HCT116 (cell line): ENCODE data around the gene LPA. TPM values are rescaled to one million over a fixed set of nuclear protein-coding genes. Genes with fewer than 3 reads are reported as not detected.

Experiments
- ATAC-seq: fragments of 200-7000 bp; cut with Tn5 transposase; 2 replicates; pipeline ENCODE4 v1.9.1; 2020; ENCODE audit warnings: mild to moderate bottlenecking, moderate library complexity
- BruUV-seq: library from RNA; stranded (reverse); fragments of 400-500 nt; replicated peaks from 2 replicates; lab custom pipeline; 2021; lab: Mats Ljungman, UMichigan
- CTCF ChIA-PET: fragments of 300-600 bp; sonication (Branson Sonifier 250); formaldehyde crosslinking; loops from one replicate; lab custom pipeline; 2021; ENCODE audit warnings: antibody characterized with exemption; lab: Charles Lee
- POLR2A ChIA-PET: fragments of 300-600, 350-600 bp; sonication (Branson Sonifier 250); formaldehyde crosslinking; loops from one replicate; lab custom pipeline; 2021; ENCODE audit warnings: antibody characterized with exemption; lab: Charles Lee
- RAD21 ChIA-PET, 2 experiments: fragments of 300-600 bp; sonication (Branson Sonifier 250); formaldehyde crosslinking; loops; one replicate each; lab custom pipeline; 2023; ENCODE audit warnings: low total read pairs in 2 of 2; ENCODE audit not compliant: uncharacterized antibody in 2 of 2, unreplicated experiment in 2 of 2, low non-redundant PET in 1 of 2; lab: Charles Lee
- DNase-seq: peaks from one replicate; pipeline ENCODE4 v3.0.0-alpha.2; 2010; ENCODE audit warnings: low read depth, low spot score
- H2AFZ ChIP-seq: fragments of 200-600 bp; shearing (Covaris generic), sonication (generic); 2 replicates; pipeline ENCODE4 v1.6.1; 2017; ENCODE audit warnings: low read depth, mixed run types, mixed read lengths, antibody characterized with exemption, low read length; ENCODE audit not compliant: poor library complexity, severe bottlenecking
- H3K27ac ChIP-seq: 2 replicates; pipeline ENCODE4 v1.5.1; 2012; ENCODE audit warnings: low read depth, low read length
- H3K27me3 ChIP-seq: fragments of 200-600 bp; sonication (generic); 2 replicates; pipeline ENCODE4 v1.6.1; 2016; ENCODE audit warnings: mixed run types, low read length, mixed read lengths; ENCODE audit not compliant: insufficient read depth
- H3K36me3 ChIP-seq, 2 experiments: fragments of 200-500 bp in 1 of 2; fragments of 200-600 bp in 1 of 2; sonication (Bioruptor generic) in 1 of 2; sonication (generic) in 1 of 2; 2 replicates each; pipeline versions ENCODE4 v1.5.1 to v1.6.1; 2014 to 2016; ENCODE audit warnings: low read length in 2 of 2, inconsistent platforms in 1 of 2, mixed read lengths in 1 of 2, mixed run types in 1 of 2; ENCODE audit not compliant: insufficient read depth in 2 of 2, control insufficient read depth in 1 of 2
- H3K4me1 ChIP-seq, 2 experiments: fragments of 200-600 bp in 1 of 2; sonication (generic) in 1 of 2; 2 replicates each; pipeline versions ENCODE4 v1.5.1 to v1.6.1; 2012 to 2017; ENCODE audit warnings: low read length in 2 of 2, inconsistent platforms in 1 of 2, mild to moderate bottlenecking in 1 of 2, mixed read lengths in 1 of 2, mixed run types in 1 of 2, moderate library complexity in 1 of 2; ENCODE audit not compliant: insufficient read depth in 2 of 2, control insufficient read depth in 1 of 2
- H3K4me2 ChIP-seq: fragments of 200-600 bp; sonication (generic); 2 replicates; pipeline ENCODE4 v1.6.1; 2017; ENCODE audit warnings: mixed run types, low read length, mixed read lengths
- H3K4me3 ChIP-seq, 2 experiments: fragments of 200-600 bp in 1 of 2; sonication (generic) in 1 of 2; replicated peaks in 1 of 2; 2 replicates each; pipeline ENCODE4 v1.5.1; 2011 to 2016; ENCODE audit warnings: low read length in 2 of 2, control low read depth in 1 of 2, low read depth in 1 of 2, mild to moderate bottlenecking in 1 of 2, mixed read lengths in 1 of 2, mixed run types in 1 of 2
- H3K79me2 ChIP-seq: fragments of 200-600 bp; sonication (generic); 2 replicates; pipeline ENCODE4 v1.6.1; 2017; ENCODE audit warnings: mild to moderate bottlenecking, mixed run types, low read length, moderate library complexity, mixed read lengths; ENCODE audit not compliant: insufficient read depth
- H3K9ac ChIP-seq: fragments of 200-600 bp; sonication (generic); 2 replicates; pipeline ENCODE4 v1.6.1; 2016; ENCODE audit warnings: low read length, mixed read lengths
- H3K9me2 ChIP-seq: fragments of 200-600 bp; sonication (generic), shearing (Covaris generic); 2 replicates; pipeline ENCODE4 v1.6.1; 2017; ENCODE audit warnings: mixed run types, mild to moderate bottlenecking, moderate library complexity; ENCODE audit not compliant: insufficient read depth
- H3K9me3 ChIP-seq, 2 experiments: fragments of 200-500 bp in 1 of 2; fragments of 200-600 bp in 1 of 2; sonication (Bioruptor generic) in 1 of 2; sonication (generic) in 1 of 2; 2 replicates each; pipeline ENCODE4 v1.6.1; 2014 to 2017; ENCODE audit warnings: low read length in 2 of 2, mixed read lengths in 2 of 2, inconsistent platforms in 1 of 2, low read depth in 1 of 2, mild to moderate bottlenecking in 1 of 2, mixed run types in 1 of 2, moderate library complexity in 1 of 2; ENCODE audit not compliant: control insufficient read depth in 1 of 2, insufficient read depth in 1 of 2
- H4K20me1 ChIP-seq: fragments of 200-600 bp; sonication (generic), shearing (Covaris generic); 2 replicates; pipeline ENCODE4 v1.6.1; 2017; ENCODE audit warnings: mixed run types, mild to moderate bottlenecking, moderate library complexity; ENCODE audit not compliant: insufficient read depth
- ATF3 ChIP-seq: IDR thresholded peaks from 2 replicates; pipeline ENCODE4 v1.6.1; 2012
- CEBPB ChIP-seq: IDR thresholded peaks from 2 replicates; pipeline ENCODE4 v1.6.1; 2012; ENCODE audit warnings: low read depth
- CTCF ChIP-seq, 3 experiments: fragments of 200-600 bp in 1 of 3; sonication (generic) in 1 of 3; IDR thresholded peaks in 2 of 3; conservative IDR thresholded peaks in 1 of 3; 2 replicates each; pipeline ENCODE4 v1.5.1; 2012 to 2017; ENCODE audit warnings: low read depth in 2 of 3, low read length in 2 of 3, antibody characterized with exemption in 1 of 3, borderline replicate concordance in 1 of 3, control low read depth in 1 of 3, mild to moderate bottlenecking in 1 of 3, mixed read lengths in 1 of 3, mixed run types in 1 of 3, moderate library complexity in 1 of 3; ENCODE audit not compliant: insufficient read depth in 1 of 3
- EGR1 ChIP-seq: IDR thresholded peaks from 2 replicates; pipeline ENCODE4 v1.6.1; 2012; ENCODE audit warnings: low read depth
- ELF1 ChIP-seq: IDR thresholded peaks from 2 replicates; pipeline ENCODE4 v1.6.1; 2012; ENCODE audit warnings: low read depth, borderline replicate concordance
- EZH2 ChIP-seq: fragments of 200-600 bp; sonication (generic); IDR thresholded peaks from 2 replicates; pipeline ENCODE4 v1.6.1; 2017; ENCODE audit warnings: antibody characterized with exemption, mixed run types
- FOSL1 ChIP-seq: IDR thresholded peaks from 2 replicates; pipeline ENCODE4 v1.6.1; 2012; ENCODE audit warnings: low read depth
- JUND ChIP-seq: IDR thresholded peaks from 2 replicates; pipeline ENCODE4 v1.6.1; 2012
- MAX ChIP-seq: IDR thresholded peaks from 2 replicates; pipeline ENCODE4 v1.6.1; 2012
- POLR2A ChIP-seq: IDR thresholded peaks from 2 replicates; pipeline ENCODE4 v1.7.0; 2011; ENCODE audit warnings: borderline replicate concordance; ENCODE audit not compliant: insufficient read depth, insufficient read length; ENCODE audit errors: extremely low read depth
- POLR2AphosphoS5 ChIP-seq: IDR thresholded peaks from 2 replicates; pipeline ENCODE4 v1.6.1; 2011; ENCODE audit warnings: mild to moderate bottlenecking, low read depth, low read length, moderate library complexity
- RAD21 ChIP-seq: IDR thresholded peaks from 2 replicates; pipeline ENCODE4 v1.6.1; 2012; ENCODE audit warnings: low read depth, mild to moderate bottlenecking
- SIN3A ChIP-seq: IDR thresholded peaks from 2 replicates; pipeline ENCODE4 v1.6.1; 2012; ENCODE audit warnings: low read depth
- SP1 ChIP-seq: IDR thresholded peaks from 2 replicates; pipeline ENCODE4 v1.6.1; 2012; ENCODE audit warnings: low read depth
- SRF ChIP-seq: IDR thresholded peaks from 2 replicates; pipeline ENCODE4 v1.6.1; 2012; ENCODE audit warnings: low read depth
- TCF7L2 ChIP-seq: IDR thresholded peaks from 2 replicates; pipeline ENCODE4 v1.7.0; 2011; ENCODE audit warnings: borderline replicate concordance, inconsistent platforms; ENCODE audit not compliant: insufficient read depth, insufficient read length; ENCODE audit errors: extremely low read depth
- ZBTB33 ChIP-seq: IDR thresholded peaks from 2 replicates; pipeline ENCODE4 v1.6.1; 2011; ENCODE audit warnings: mild to moderate bottlenecking, low read length, moderate library complexity; ENCODE audit not compliant: insufficient replicate concordance; ENCODE audit errors: extremely low read depth
- ZFX ChIP-seq: fragments of 450-650 bp; IDR thresholded peaks from 2 replicates; pipeline ENCODE4 v1.6.1; 2017
- ZNF274 ChIP-seq: fragments of 200-500 bp; sonication (Bioruptor generic); IDR thresholded peaks from 2 replicates; pipeline ENCODE4 v1.6.1; 2014; ENCODE audit warnings: mild to moderate bottlenecking, low read depth, low read length, inconsistent platforms
- intact Hi-C: fragments of 100-400 bp; cut with micrococcal nuclease; formaldehyde crosslinking; loops from 2 replicates; pipeline ENCODE4 v1.10.0; 2022
- total RNA-seq: library from RNA; stranded (reverse); gene quantifications from one replicate; pipeline ENCODE4 v1.2.1, GENCODE V29; 2021; ENCODE audit not compliant: unreplicated experiment

Gene LPA
- total RNA-seq, 1 experiment from 2014 or later: not detected

- Histone ChIP-seq H3K4me3 (no peak overlapping the region), H3K4me2 (no peak overlapping the region), H2AFZ (no peak overlapping the region), H3K27ac (no peak overlapping the region), H3K36me3 (no peaks in the 10 kb centered on the region), H3K27me3 (no peaks in the 10 kb centered on the region), H4K20me1 (no peaks in the 10 kb centered on the region), H3K4me1 (no peaks in the 10 kb centered on the region), H3K9me2 (no peaks in the 10 kb centered on the region), H3K9ac (no peak overlapping the region), H3K9me3 (no peaks in the 10 kb centered on the region), H3K79me2 (no peaks in the 10 kb centered on the region)
- ChIA-PET CTCF (no interaction called here), POLR2A (no interaction called here), RAD21 (no interaction called here)
- no TSS peak for BruUV-seq
- TF ChIP-seq EGR1: no peak
- TF ChIP-seq ELF1: no peak
- no peak for TF ChIP-seq ZNF274
- no peak for TF ChIP-seq ZBTB33
- no peak for TF ChIP-seq TCF7L2
- TF ChIP-seq FOSL1: no peak
- TF ChIP-seq SRF: no peak
- no peak for TF ChIP-seq MAX
- no peak for TF ChIP-seq POLR2AphosphoS5
- TF ChIP-seq ATF3: no peak
- no peak for TF ChIP-seq SP1
- TF ChIP-seq EZH2: no peak
- TF ChIP-seq RAD21: no peak
- TF ChIP-seq POLR2A: no peak
- TF ChIP-seq JUND: no peak
- TF ChIP-seq SIN3A: no peak
- TF ChIP-seq CTCF (IDR thresholded peaks at IDR 0.05 in 2 of 3, conservative IDR thresholded peaks at IDR 0.05 in 1 of 3; ENCODE audit: borderline replicate concordance in 1 of 3, insufficient read depth in 1 of 3, low read depth in 2 of 3, low read length in 2 of 3): no peak; a peak in 1 of 6 replicates
- TF ChIP-seq CEBPB: no peak
- no peak for TF ChIP-seq ZFX
- DNase-seq: no peak
- intact Hi-C loops: no loop called here
- no peak for ATAC-seq
Measured at GRCh38 chr6:160679402-160679769, 15.3 kb upstream of the LPA start.
